GM10847 (cell line): ENCODE data around the gene SPRTN.
A peak's percentile ranks its signal among the peaks of the same experiment; 100 is the strongest.

Source experiments
- POLR2A ChIP-seq: IDR thresholded peaks from 2 replicates; pipeline ENCODE4 v1.6.1; 2011; ENCODE audit not compliant: insufficient read length; ENCODE audit errors: extremely low read depth

The SPRTN gene

GRCh38 chr1:231329483-231329882 is 8.6 kb upstream of the SPRTN start:
- no peak for TF ChIP-seq POLR2A

DNA sequence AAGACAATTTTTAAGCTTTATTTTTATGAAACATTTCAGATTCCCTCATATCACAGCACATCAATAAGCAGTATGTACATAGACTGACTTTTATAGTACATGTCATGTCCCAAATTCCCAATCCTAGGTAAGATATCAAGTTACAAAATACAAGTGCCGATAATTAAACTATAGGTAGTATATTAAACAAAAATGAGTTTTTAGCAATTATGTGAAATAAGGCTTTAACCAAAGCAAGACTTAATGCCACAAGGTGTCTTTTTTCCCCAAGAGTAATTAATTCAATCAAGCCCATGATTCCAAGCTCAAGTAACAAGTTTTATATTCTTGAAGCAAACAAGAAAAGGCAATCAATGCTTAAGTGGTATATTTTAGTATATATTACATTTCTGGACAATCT is 5.3 kb upstream of the SPRTN start:
- TF ChIP-seq POLR2A: no peak

DNA sequence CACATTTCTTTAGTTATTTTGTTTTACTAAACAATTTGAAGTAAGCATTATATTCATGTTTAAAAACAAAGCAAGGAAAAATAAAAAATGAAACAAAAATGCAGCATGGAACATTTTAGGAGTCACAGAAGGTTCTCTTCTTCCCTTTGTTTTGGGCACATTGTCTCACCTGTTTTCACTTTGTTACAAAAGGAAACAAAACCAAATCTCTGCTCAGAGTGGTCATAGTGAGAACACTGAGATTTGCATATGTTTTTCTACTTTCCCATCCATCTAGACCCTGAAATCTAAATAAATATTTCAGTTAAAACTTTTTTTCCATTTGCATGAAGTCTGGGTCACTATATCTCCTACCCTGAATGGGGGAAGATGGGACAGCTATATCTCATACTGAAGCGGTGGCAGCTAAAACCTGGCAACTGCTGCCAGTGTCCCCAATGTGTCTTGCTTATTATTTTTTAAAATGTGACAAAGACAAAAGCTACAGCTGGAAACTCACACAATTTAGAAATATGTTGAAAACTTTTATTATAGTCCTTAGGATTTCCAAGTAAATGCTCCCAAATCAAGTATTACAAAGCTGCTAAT is 3.9 kb upstream of the SPRTN start:
- TF ChIP-seq POLR2A: no peak

DNA sequence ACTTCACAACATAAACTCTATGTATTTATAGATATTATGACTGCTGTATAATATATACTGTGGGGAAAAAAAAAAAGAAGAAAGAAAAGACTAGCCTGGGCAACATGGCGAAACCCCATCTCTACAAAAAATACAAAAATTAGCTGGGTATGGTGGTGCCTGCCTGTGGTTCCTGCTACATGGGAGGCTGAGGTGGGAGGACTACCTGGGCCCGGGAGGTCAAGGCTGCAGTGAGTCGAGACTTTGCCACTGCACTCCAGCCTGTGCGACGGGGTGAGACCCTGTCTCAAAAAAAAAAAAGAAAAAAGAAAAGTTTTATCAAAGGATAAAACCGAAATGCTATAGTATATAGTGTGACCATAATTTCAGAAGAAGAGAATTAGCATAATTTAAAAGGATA is 3.1 kb upstream of the SPRTN start:
- no peak for TF ChIP-seq POLR2A

DNA sequence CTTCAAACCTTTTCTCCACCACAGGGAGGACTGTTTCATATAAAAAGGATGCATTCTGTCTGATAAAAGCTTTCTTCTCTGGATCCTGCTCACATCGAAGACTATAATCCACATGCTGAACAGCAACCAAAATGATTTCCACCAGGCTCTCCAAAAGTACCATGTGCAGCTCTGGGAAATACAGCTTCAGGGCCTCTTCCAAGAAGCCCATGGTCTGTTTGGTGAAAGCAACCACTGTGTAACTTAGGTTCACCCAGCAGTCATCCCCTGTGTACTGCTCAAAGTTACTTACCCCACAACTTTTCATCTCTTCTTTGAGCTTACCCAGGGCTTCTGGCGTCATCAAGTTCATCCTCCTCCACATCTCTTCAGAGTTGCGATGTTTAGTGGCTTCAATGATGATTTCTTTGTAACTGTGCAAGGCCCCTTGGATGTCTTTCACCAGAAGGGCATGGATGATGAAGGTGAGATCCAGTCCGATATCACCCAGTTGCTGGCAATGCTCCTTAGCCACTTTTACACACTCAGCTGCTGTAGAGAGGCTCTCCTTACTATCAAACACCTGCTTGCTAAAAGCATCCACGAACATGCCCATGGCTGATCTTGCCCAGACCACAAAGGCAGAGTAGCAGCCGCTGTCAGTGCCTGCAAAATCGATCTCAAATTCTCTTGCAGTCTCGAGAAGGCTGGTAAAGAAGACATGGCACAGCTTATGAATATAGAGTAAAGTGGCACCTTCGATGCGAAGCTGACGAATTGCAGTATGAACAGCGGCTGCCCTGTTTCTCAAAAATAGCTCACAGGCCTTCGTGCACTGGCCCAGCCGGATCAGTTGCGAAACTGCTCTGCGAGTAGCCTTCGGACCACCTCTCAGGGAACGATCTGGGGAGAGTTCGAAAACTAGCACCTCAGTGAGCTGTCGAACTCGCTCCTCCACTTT is 2.2 kb upstream of the SPRTN start:
- no peak for TF ChIP-seq POLR2A

- no peak for TF ChIP-seq POLR2A
Observed at GRCh38 chr1:231337043-231337471, 1.0 kb upstream of the SPRTN start.

GRCh38 chr1:231337472-231338269 is 422 bp upstream of the SPRTN start, which contains the start of gene EXOC8:
EXOC8 (minus strand) TSS chr1:231337852; CDS start chr1:231337745, 107 bp downstream.
- peak; percentile 93 for TF ChIP-seq POLR2A

- TF ChIP-seq POLR2A: no peak
Observed at GRCh38 chr1:231340328-231341013, 2.4 kb downstream of the SPRTN start.

DNA sequence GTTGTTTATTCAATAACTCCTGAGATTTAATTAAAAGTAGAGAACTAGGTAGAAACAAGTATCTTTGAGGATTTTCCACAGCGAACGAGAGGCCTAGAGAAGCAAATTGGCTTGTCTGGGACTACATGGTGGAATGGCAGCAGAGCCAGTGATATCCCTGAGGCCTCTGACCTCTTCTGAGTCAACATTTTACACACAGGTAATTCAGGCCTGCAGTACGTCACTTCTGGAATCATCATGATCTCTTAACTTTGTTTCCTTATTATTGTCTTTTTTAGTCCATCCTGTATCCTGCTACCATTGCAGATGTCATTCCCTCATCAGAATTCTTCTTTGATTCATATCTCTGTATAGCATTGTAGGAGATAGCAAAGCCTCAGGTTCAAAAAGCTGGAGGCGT is 9.9 kb downstream of the SPRTN start:
- no peak for TF ChIP-seq POLR2A

GRCh38 chr1:231348442-231348841 is 10.3 kb downstream of the SPRTN start:
- no peak for TF ChIP-seq POLR2A

DNA sequence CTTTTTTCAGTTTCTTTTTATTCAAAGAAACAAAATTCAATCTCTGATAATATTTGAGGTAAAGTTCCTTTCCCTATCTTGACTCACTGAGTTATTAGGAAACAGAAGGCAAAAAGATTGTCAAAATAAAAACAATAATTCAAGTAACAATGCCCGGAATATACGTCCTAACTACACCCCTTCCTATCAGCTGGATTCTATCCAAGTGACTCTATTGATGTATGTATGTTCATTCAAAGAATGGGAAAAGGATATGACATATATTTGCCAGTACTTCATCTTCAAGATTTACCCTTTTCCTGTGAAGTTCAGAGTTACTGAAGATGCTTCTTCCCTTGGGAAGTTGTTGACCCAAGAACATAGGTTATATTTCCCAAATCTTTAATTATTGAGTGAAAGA is 13.7 kb downstream of the SPRTN start:
- TF ChIP-seq POLR2A: no peak

DNA sequence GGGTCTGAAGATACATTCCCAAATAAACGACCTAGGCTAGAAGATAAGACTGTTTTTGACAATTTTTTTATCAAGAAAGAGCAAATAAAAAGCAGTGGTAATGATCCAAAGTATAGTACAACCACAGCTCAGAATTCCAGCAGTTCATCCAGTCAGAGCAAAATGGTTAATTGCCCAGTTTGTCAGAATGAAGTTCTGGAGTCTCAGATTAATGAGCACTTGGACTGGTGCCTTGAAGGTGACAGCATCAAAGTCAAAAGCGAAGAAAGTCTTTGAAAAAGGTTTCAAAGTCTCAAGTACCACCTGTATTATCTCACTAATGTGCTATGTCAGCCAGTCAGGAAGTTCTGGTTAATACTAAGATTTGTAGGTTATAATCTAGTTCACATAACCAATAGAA is 15.0 kb downstream of the SPRTN start:
- no peak for TF ChIP-seq POLR2A

- no peak for TF ChIP-seq POLR2A
Observed at GRCh38 chr1:231354330-231355020, 16.4 kb downstream of the SPRTN start.

DNA sequence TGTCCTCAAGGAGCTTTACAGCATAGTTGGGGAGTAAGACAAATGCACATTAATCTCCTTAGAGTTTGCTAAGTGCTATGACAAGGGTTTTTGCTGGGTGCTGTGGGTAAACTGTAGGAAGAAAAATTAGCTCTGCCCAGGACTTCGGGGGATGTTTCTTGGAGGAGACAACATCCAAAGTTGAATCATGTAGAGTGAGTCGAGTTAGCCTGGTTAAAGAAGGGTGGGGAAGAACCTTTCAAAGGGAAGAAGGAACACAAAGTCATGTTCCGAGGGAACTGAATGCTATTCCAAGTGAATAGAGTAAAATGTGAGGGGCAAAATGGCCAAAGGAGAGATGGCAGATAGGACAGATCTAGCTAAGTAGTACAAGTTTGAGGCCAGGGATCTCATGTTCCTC is 17.1 kb downstream of the SPRTN start:
- no peak for TF ChIP-seq POLR2A
